ENCODE data around the gene EID2. TPM values are rescaled to one million over a fixed set of nuclear protein-coding genes. Genes with fewer than 3 reads are reported as not detected.

The EID2 gene
- total RNA-seq (13.1 TPM), polyA plus RNA-seq (10 to 100 TPM; 20.2 to 32.7 (median 23.8) TPM)

DNA sequence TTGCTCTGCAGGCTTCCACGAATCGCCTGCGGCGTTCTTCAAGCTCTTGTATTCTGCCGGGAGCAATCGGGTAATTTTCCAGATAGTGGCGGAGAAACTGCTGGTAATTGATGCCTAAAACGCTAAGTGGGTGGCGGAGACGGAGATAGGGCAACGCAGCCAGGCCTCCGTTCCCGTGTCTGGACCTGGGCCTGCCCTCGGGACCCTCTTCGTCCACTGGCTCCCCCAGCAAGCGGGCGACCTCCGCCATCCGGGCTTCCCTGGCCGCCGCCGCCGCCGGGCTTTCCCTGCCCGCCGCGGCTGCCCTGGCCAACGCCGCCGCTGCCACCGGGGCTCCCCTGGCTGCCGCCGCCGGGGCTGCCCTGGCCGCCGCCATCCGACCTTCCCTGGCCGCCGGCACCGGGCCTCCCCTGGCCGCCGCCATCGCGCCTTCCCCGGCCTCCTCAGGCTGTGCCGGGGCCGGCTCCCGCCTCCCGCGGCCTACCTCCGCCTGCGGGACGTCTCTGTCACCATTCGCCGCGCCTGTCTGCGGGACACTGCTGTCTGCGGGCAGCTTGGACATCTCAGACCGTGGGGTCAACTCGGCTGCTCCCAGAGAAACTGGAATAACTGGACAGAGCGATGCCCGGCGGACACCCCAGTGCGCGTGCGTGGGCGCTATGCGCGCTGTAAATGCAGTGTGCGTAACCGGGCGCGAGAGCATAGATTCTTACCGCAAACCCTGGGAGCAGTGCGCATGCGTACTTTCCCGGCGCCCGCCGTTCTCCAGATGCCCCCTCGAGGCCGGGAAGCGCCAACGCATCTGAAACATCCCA is at the start of gene EID2:
EID2 (minus strand) TSS at position 644 of the 815 bp plus-strand sequence; CDS start at position 562, 82 bp downstream.
- Mint-ChIP-seq H3K4me3 (peak within 1 kb of the TSS; percentile 96 to 98 (median 98)), H3K4me1 (peaks cover 26 to 67% (median 47%) of the 10 kb centered on the region in 4 donors), H3K9me3 (no peaks in the 10 kb centered on the region), H3K27me3 (peaks cover 16% of the 10 kb centered on the region), H3K27ac (peak within 1 kb of the TSS; percentile 96 to 99 (median 97)), H3K36me3 (peaks cover 4% of the 10 kb centered on the region)
- H3K4me1 ChIP-seq (ENCODE audit: control insufficient read depth, insufficient read depth, low read length, poor library complexity, severe bottlenecking), result peaks cover 26% of the 10 kb centered on the region
- H3K27me3 ChIP-seq (ENCODE audit: control insufficient read depth, insufficient read depth, low read length), result no peaks in the 10 kb centered on the region
- peak within 1 kb of the TSS; percentile 85 for H3K4me3 ChIP-seq (ENCODE audit: low read depth, low read length)
- peak; percentile 87 to 89 for ATAC-seq (ENCODE audit: low read depth in 2 of 2)
- peak; percentile 86 to 94 (median 89) for DNase-seq
- H3K36me3 ChIP-seq (ENCODE audit: control insufficient read depth, insufficient read depth, low read length), result no peaks in the 10 kb centered on the region
- H3K27ac ChIP-seq (ENCODE audit: insufficient read depth, low read length, poor library complexity, severe bottlenecking), result peak within 1 kb of the TSS; percentile 92
- no peaks in the 10 kb centered on the region for H3K9me3 ChIP-seq (ENCODE audit: control insufficient read depth in 2 of 2, low read length in 2 of 2)

DNA sequence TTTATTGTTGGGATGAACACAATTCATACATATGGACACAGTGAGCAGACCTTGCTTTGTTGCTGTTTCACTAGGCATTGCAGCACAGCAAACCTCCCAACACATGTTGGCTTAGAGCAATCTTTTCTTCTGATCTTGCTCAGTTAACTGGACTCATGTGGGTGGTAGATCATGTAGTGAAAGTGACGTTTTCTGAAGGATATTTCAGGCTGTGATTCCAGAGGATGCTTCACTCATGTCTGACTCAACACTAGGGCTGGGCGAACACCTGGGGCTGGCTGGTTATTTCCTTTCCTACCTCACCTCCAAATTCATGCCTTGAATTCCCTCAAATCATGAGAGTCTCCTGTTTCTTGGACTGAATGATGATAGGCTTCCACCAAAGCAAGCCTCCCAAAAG is 48.1 kb upstream of the EID2 start:
- Histone ChIP-seq H3K36me3 (ENCODE audit: control insufficient read depth, insufficient read depth, low read length) (no peaks in the 10 kb centered on the region), H3K4me1 (ENCODE audit: control insufficient read depth, insufficient read depth, low read length, poor library complexity, severe bottlenecking) (no peaks in the 10 kb centered on the region), H3K27me3 (ENCODE audit: control insufficient read depth, insufficient read depth, low read length) (peaks cover 21% of the 10 kb centered on the region), H3K4me3 (ENCODE audit: low read depth, low read length) (no peak overlapping the region), H3K9me3 (ENCODE audit: control insufficient read depth in 2 of 2, low read length in 2 of 2) (no peaks in the 10 kb centered on the region), H3K27ac (ENCODE audit: insufficient read depth, low read length, poor library complexity, severe bottlenecking) (no peak overlapping the region)
- DNase-seq, result no peak
- Mint-ChIP-seq H3K9me3 (peaks cover 0 to 4% (median 0%) of the 10 kb centered on the region in 7 donors), H3K36me3 (no peaks in the 10 kb centered on the region), H3K27ac (no peak overlapping the region), H3K4me3 (no peak overlapping the region), H3K4me1 (no peaks in the 10 kb centered on the region), H3K27me3 (peaks cover 19% of the 10 kb centered on the region)
- no peak for ATAC-seq (ENCODE audit: low read depth in 2 of 2)

GRCh38 chr19:39587496-39587895 is 47.5 kb upstream of the EID2 start:
- ATAC-seq (ENCODE audit: low read depth in 2 of 2) (no peak), DNase-seq (no peak)
- Histone ChIP-seq H3K27ac (ENCODE audit: insufficient read depth, low read length, poor library complexity, severe bottlenecking) (no peak overlapping the region), H3K4me1 (ENCODE audit: control insufficient read depth, insufficient read depth, low read length, poor library complexity, severe bottlenecking) (no peaks in the 10 kb centered on the region), H3K27me3 (ENCODE audit: control insufficient read depth, insufficient read depth, low read length) (peaks cover 21% of the 10 kb centered on the region), H3K36me3 (ENCODE audit: control insufficient read depth, insufficient read depth, low read length) (no peaks in the 10 kb centered on the region), H3K4me3 (ENCODE audit: low read depth, low read length) (no peak overlapping the region), H3K9me3 (ENCODE audit: control insufficient read depth in 2 of 2, low read length in 2 of 2) (no peaks in the 10 kb centered on the region)
- H3K27me3 Mint-ChIP-seq, result peaks cover 19% of the 10 kb centered on the region
- no peaks in the 10 kb centered on the region for H3K4me1 Mint-ChIP-seq
- no peaks in the 10 kb centered on the region for H3K36me3 Mint-ChIP-seq
- no peak overlapping the region for H3K27ac Mint-ChIP-seq
- H3K4me3 Mint-ChIP-seq, result no peak overlapping the region
- peaks cover 0 to 4% (median 0%) of the 10 kb centered on the region in 7 donors for H3K9me3 Mint-ChIP-seq

DNA sequence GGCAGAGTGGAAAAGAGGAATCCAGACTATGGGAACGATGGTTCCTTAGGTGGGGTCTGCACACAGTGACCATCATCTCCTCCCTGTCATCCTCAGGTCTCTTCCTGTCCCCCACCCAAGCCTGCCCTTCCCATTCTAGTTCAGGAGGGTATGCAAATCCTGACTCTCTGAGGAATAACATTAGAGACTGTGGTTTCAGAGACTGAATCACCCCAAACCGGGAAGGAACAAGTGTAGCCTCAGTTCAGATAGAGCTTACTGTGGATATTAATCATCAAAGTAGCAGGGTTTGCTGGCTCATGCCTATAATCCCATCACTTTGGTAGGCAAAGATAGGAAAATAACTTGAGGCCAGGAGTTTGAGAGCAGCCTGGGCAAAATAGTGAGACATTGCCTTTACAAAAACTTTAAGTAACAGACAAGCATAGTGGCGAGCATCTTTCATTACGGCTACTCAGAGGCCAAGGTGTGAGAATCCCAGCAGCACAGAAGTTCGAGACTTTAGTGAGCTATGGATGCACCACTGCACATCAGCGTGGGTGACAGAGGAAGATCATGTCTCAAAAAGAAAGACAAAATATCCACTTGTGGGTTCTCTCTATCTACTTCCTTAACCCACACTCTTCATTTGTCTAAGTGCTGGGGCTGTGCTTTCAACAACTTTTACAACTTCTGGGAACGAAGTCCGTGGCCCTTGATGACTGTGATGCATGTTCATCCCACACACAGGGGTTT is 43.1 kb upstream of the EID2 start:
- Histone ChIP-seq H3K36me3 (ENCODE audit: control insufficient read depth, insufficient read depth, low read length) (no peaks in the 10 kb centered on the region), H3K4me1 (ENCODE audit: control insufficient read depth, insufficient read depth, low read length, poor library complexity, severe bottlenecking) (no peaks in the 10 kb centered on the region), H3K4me3 (ENCODE audit: low read depth, low read length) (no peak overlapping the region), H3K27ac (ENCODE audit: insufficient read depth, low read length, poor library complexity, severe bottlenecking) (no peak overlapping the region), H3K9me3 (ENCODE audit: control insufficient read depth in 2 of 2, low read length in 2 of 2) (peaks cover 0 to 7% of the 10 kb centered on the region in 2 experiments), H3K27me3 (ENCODE audit: control insufficient read depth, insufficient read depth, low read length) (peaks cover 17% of the 10 kb centered on the region)
- no peak overlapping the region for H3K4me3 Mint-ChIP-seq
- H3K36me3 Mint-ChIP-seq, result no peaks in the 10 kb centered on the region
- no peaks in the 10 kb centered on the region for H3K4me1 Mint-ChIP-seq
- peaks cover 0 to 17% (median 3%) of the 10 kb centered on the region in 7 donors for H3K9me3 Mint-ChIP-seq
- peaks cover 22% of the 10 kb centered on the region for H3K27me3 Mint-ChIP-seq
- DNase-seq, result no peak
- no peak for ATAC-seq (ENCODE audit: low read depth in 2 of 2)
- H3K27ac Mint-ChIP-seq, result no peak overlapping the region

GRCh38 chr19:39582442-39582841 is 42.5 kb upstream of the EID2 start:
- H3K36me3 ChIP-seq (ENCODE audit: control insufficient read depth, insufficient read depth, low read length), result no peaks in the 10 kb centered on the region
- peaks cover 0 to 7% of the 10 kb centered on the region in 2 experiments for H3K9me3 ChIP-seq (ENCODE audit: control insufficient read depth in 2 of 2, low read length in 2 of 2)
- ATAC-seq (ENCODE audit: low read depth in 2 of 2) (no peak), DNase-seq (no peak)
- H3K27me3 Mint-ChIP-seq, result peaks cover 21% of the 10 kb centered on the region
- H3K4me3 ChIP-seq (ENCODE audit: low read depth, low read length), result no peak overlapping the region
- no peak overlapping the region for H3K27ac ChIP-seq (ENCODE audit: insufficient read depth, low read length, poor library complexity, severe bottlenecking)
- H3K4me1 ChIP-seq (ENCODE audit: control insufficient read depth, insufficient read depth, low read length, poor library complexity, severe bottlenecking), result no peaks in the 10 kb centered on the region
- peaks cover 15% of the 10 kb centered on the region for H3K27me3 ChIP-seq (ENCODE audit: control insufficient read depth, insufficient read depth, low read length)
- peaks cover 0 to 17% (median 5%) of the 10 kb centered on the region in 7 donors for H3K9me3 Mint-ChIP-seq
- no peaks in the 10 kb centered on the region for H3K4me1 Mint-ChIP-seq
- H3K27ac Mint-ChIP-seq, result no peak overlapping the region
- no peaks in the 10 kb centered on the region for H3K36me3 Mint-ChIP-seq
- no peak overlapping the region for H3K4me3 Mint-ChIP-seq

GRCh38 chr19:39568604-39569003 is 28.6 kb upstream of the EID2 start:
- Histone ChIP-seq H3K27me3 (ENCODE audit: control insufficient read depth, insufficient read depth, low read length) (peaks cover 14% of the 10 kb centered on the region), H3K4me3 (ENCODE audit: low read depth, low read length) (no peak overlapping the region), H3K27ac (ENCODE audit: insufficient read depth, low read length, poor library complexity, severe bottlenecking) (no peak overlapping the region), H3K9me3 (ENCODE audit: control insufficient read depth in 2 of 2, low read length in 2 of 2) (no peaks in the 10 kb centered on the region), H3K4me1 (ENCODE audit: control insufficient read depth, insufficient read depth, low read length, poor library complexity, severe bottlenecking) (no peaks in the 10 kb centered on the region), H3K36me3 (ENCODE audit: control insufficient read depth, insufficient read depth, low read length) (no peaks in the 10 kb centered on the region)
- H3K27me3 Mint-ChIP-seq, result peaks cover 11% of the 10 kb centered on the region
- H3K9me3 Mint-ChIP-seq, result peaks cover 0 to 9% (median 5%) of the 10 kb centered on the region in 7 donors
- DNase-seq (no peak), ATAC-seq (ENCODE audit: low read depth in 2 of 2) (no peak)
- H3K36me3 Mint-ChIP-seq, result no peaks in the 10 kb centered on the region
- no peak overlapping the region for H3K27ac Mint-ChIP-seq
- no peaks in the 10 kb centered on the region for H3K4me1 Mint-ChIP-seq
- no peak overlapping the region for H3K4me3 Mint-ChIP-seq

DNA sequence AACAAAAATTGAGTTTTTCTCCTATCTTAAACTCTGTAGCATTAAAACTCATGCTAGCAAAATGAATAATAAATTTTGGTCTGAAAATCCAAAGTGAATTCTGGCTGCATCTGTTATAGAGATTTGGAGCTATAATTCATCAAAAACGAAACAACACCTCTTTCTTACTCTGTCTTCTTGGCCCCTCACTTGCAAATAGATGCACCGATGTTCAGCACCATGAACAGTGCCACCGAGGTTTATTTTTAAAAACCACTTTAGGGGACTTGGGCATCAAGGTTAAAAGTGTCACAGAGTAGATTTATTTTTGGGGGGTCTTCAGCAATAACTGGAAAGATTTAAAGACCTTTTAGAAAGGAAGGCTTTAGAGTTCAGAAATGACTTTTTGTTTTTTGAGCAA is 26.1 kb upstream of the EID2 start:
- Histone ChIP-seq H3K27me3 (ENCODE audit: control insufficient read depth, insufficient read depth, low read length) (peaks cover 12% of the 10 kb centered on the region), H3K9me3 (ENCODE audit: control insufficient read depth in 2 of 2, low read length in 2 of 2) (no peaks in the 10 kb centered on the region), H3K4me3 (ENCODE audit: low read depth, low read length) (no peak overlapping the region), H3K36me3 (ENCODE audit: control insufficient read depth, insufficient read depth, low read length) (no peaks in the 10 kb centered on the region), H3K27ac (ENCODE audit: insufficient read depth, low read length, poor library complexity, severe bottlenecking) (no peak overlapping the region), H3K4me1 (ENCODE audit: control insufficient read depth, insufficient read depth, low read length, poor library complexity, severe bottlenecking) (no peaks in the 10 kb centered on the region)
- no peaks in the 10 kb centered on the region for H3K36me3 Mint-ChIP-seq
- no peaks in the 10 kb centered on the region for H3K4me1 Mint-ChIP-seq
- DNase-seq (no peak), ATAC-seq (ENCODE audit: low read depth in 2 of 2) (no peak)
- no peak overlapping the region for H3K27ac Mint-ChIP-seq
- H3K27me3 Mint-ChIP-seq, result peaks cover 5% of the 10 kb centered on the region
- no peak overlapping the region for H3K4me3 Mint-ChIP-seq
- no peaks in the 10 kb centered on the region for H3K9me3 Mint-ChIP-seq

Data from CD4-positive, CD25-positive, alpha-beta regulatory T cell (primary cell).